SK-N-SH treated with all-trans-retinoic acid at 6 μM for 48 hours (cell line): Measurements from ENCODE around the gene ZMYND11.

Experiments
- ATAC-seq: fragments of 200-7000 bp; cut with Tn5 transposase; 3 replicates; pipeline ENCODE4 v1.9.1; 2020; ENCODE audit warnings: mild to moderate bottlenecking, moderate library complexity
- ARNTL ChIP-seq: fragments of 450-650 bp; formaldehyde crosslinking; IDR thresholded peaks from 2 replicates; pipeline ENCODE4 v1.5.0; 2020; ENCODE audit warnings: low read depth, mild to moderate bottlenecking, moderate library complexity, borderline replicate concordance
- BACH2 ChIP-seq: fragments of 250-450 bp; sonication (Bioruptor Pico); IDR thresholded peaks from 2 replicates; pipeline ENCODE4 v1.9.0; 2021; ENCODE audit warnings: mild to moderate bottlenecking, borderline replicate concordance
- CSRNP3 ChIP-seq: fragments of 250-450 bp; sonication (Bioruptor Pico); IDR thresholded peaks from 2 replicates; pipeline ENCODE4 v1.5.1; 2021; ENCODE audit warnings: mild to moderate bottlenecking, moderate library complexity
- ESRRG ChIP-seq: fragments of 250-450 bp; sonication (Bioruptor Pico); IDR thresholded peaks from 2 replicates; pipeline ENCODE4 v1.6.1; 2021; ENCODE audit warnings: mild to moderate bottlenecking
- GLIS3 ChIP-seq: fragments of 250-450 bp; sonication (Bioruptor Pico); IDR thresholded peaks from 2 replicates; pipeline ENCODE4 v1.5.0; 2020; ENCODE audit warnings: mild to moderate bottlenecking, moderate library complexity
- ISL1 ChIP-seq: fragments of 250-450 bp; sonication (Bioruptor Pico); IDR thresholded peaks from 2 replicates; pipeline ENCODE4 v2.1.2; 2022; ENCODE audit warnings: mild to moderate bottlenecking, moderate library complexity
- OSR1 ChIP-seq: fragments of 250-450 bp; sonication (Bioruptor Pico); IDR thresholded peaks from 2 replicates; pipeline ENCODE4 v1.8.0; 2022; ENCODE audit warnings: moderate library complexity, mild to moderate bottlenecking, inconsistent platforms
- PATZ1 ChIP-seq: fragments of 250-450 bp; sonication (Bioruptor Pico); IDR thresholded peaks from 2 replicates; pipeline ENCODE4 v1.8.0; 2020; ENCODE audit warnings: mild to moderate bottlenecking, moderate library complexity, borderline replicate concordance
- PPARA ChIP-seq: fragments of 250-450 bp; sonication (Bioruptor Pico); IDR thresholded peaks from 2 replicates; pipeline ENCODE4 v1.5.0; 2020; ENCODE audit warnings: mild to moderate bottlenecking, borderline replicate concordance
- RARB ChIP-seq: fragments of 250-450 bp; sonication (Bioruptor Pico); IDR thresholded peaks from 2 replicates; pipeline ENCODE4 v1.8.0; 2021; ENCODE audit warnings: mild to moderate bottlenecking, moderate library complexity
- SNAI2 ChIP-seq: fragments of 250-450 bp; sonication (Bioruptor Pico); IDR thresholded peaks from 2 replicates; pipeline ENCODE4 v1.5.0; 2020; ENCODE audit warnings: mild to moderate bottlenecking, moderate library complexity
- TCF4 ChIP-seq: fragments of 250-450 bp; sonication (Bioruptor Pico); IDR thresholded peaks from 2 replicates; pipeline ENCODE4 v1.8.0; 2021; ENCODE audit warnings: mild to moderate bottlenecking, moderate library complexity, borderline replicate concordance
- TSHZ2 ChIP-seq: fragments of 250-450 bp; sonication (Bioruptor Pico); IDR thresholded peaks from 2 replicates; pipeline ENCODE4 v1.5.0; 2020; ENCODE audit warnings: mild to moderate bottlenecking, moderate library complexity
- ZC3H10 ChIP-seq: fragments of 250-450 bp; sonication (Bioruptor Pico); IDR thresholded peaks from 2 replicates; pipeline ENCODE4 v1.5.1; 2021; ENCODE audit warnings: mild to moderate bottlenecking, moderate library complexity
- ZFP3 ChIP-seq: fragments of 250-450 bp; sonication (Bioruptor Pico); IDR thresholded peaks from 2 replicates; pipeline ENCODE4 v1.5.0; 2020; ENCODE audit warnings: mild to moderate bottlenecking, moderate library complexity
- ZFP30 ChIP-seq: fragments of 450-650 bp; formaldehyde crosslinking; IDR thresholded peaks from 2 replicates; pipeline ENCODE4 v1.5.0; 2022; ENCODE audit warnings: mild to moderate bottlenecking, moderate library complexity
- ZNF565 ChIP-seq: fragments of 450-650 bp; formaldehyde crosslinking; conservative IDR thresholded peaks from 2 replicates; pipeline ENCODE4 v1.5.0; 2020; ENCODE audit warnings: low read depth, mild to moderate bottlenecking, moderate library complexity
- ZNF70 ChIP-seq: fragments of 450-650 bp; formaldehyde crosslinking; IDR thresholded peaks from 2 replicates; pipeline ENCODE4 v1.5.0; 2020; ENCODE audit warnings: mild to moderate bottlenecking, moderate library complexity
- ZNF8 ChIP-seq: fragments of 450-650 bp; formaldehyde crosslinking; IDR thresholded peaks from 2 replicates; pipeline ENCODE4 v1.5.0; 2020; ENCODE audit warnings: mild to moderate bottlenecking, moderate library complexity
- TF ChIP-seq, protein P1 (sequence below): fragments of 250-450 bp; sonication (Bioruptor Pico); IDR thresholded peaks from 2 replicates; pipeline ENCODE4 v1.5.1; 2020; ENCODE audit warnings: low read depth, mild to moderate bottlenecking, moderate library complexity

ZMYND11 gene

GRCh38 chr10:274866-275265 is 139.6 kb downstream of the ZMYND11 start:
- ATAC-seq = no peak
- TF ChIP-seq ZNF70 (CRISPR knock-in tag) (no peak), TCF4 (CRISPR knock-in tag) (no peak), RARB (no peak), ZFP3 (no peak), ESRRG (CRISPR knock-in tag) (no peak)

- ATAC-seq = no peak
- TF ChIP-seq BACH2 (no peak), CSRNP3 (CRISPR knock-in tag) (no peak), ESRRG (CRISPR knock-in tag) (no peak), TCF4 (CRISPR knock-in tag) (no peak), ISL1 (CRISPR knock-in tag) (no peak)
- TF ChIP-seq, protein P1, sequence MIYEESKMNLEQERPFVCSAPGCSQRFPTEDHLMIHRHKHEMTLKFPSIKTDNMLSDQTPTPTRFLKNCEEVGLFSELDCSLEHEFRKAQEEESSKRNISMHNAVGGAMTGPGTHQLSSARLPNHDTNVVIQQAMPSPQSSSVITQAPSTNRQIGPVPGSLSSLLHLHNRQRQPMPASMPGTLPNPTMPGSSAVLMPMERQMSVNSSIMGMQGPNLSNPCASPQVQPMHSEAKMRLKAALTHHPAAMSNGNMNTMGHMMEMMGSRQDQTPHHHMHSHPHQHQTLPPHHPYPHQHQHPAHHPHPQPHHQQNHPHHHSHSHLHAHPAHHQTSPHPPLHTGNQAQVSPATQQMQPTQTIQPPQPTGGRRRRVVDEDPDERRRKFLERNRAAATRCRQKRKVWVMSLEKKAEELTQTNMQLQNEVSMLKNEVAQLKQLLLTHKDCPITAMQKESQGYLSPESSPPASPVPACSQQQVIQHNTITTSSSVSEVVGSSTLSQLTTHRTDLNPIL (CRISPR knock-in tag) = no peak
Observed at GRCh38 chr10:275680-276079, 140.4 kb downstream of the ZMYND11 start.

- TF ChIP-seq TCF4 (CRISPR knock-in tag) = no peak
- no peak for TF ChIP-seq PATZ1
- TF ChIP-seq, protein P1 (CRISPR knock-in tag) = no peak
- TF ChIP-seq CSRNP3 (CRISPR knock-in tag) = no peak
- TF ChIP-seq ISL1 (CRISPR knock-in tag) = no peak
- no peak for TF ChIP-seq RARB
- TF ChIP-seq SNAI2 (CRISPR knock-in tag) = no peak
- TF ChIP-seq ESRRG (CRISPR knock-in tag) = no peak
- no peak for TF ChIP-seq OSR1 (CRISPR knock-in tag)
- TF ChIP-seq BACH2 = no peak
- no peak for ATAC-seq
Observed at GRCh38 chr10:277963-278362, 142.7 kb downstream of the ZMYND11 start.

GRCh38 chr10:278707-279106 is 143.5 kb downstream of the ZMYND11 start:
- ATAC-seq = no peak
- no peak for TF ChIP-seq PPARA (CRISPR knock-in tag)
- TF ChIP-seq ZFP30 (CRISPR knock-in tag) = no peak
- no peak for TF ChIP-seq GLIS3
- TF ChIP-seq ZNF70 (CRISPR knock-in tag) = no peak
- TF ChIP-seq, protein P1 (CRISPR knock-in tag) = no peak
- no peak for TF ChIP-seq ARNTL (CRISPR knock-in tag)
- TF ChIP-seq RARB = no peak
- no peak for TF ChIP-seq ZNF565 (CRISPR knock-in tag)
- TF ChIP-seq ZC3H10 (CRISPR knock-in tag) = no peak
- TF ChIP-seq TSHZ2 (CRISPR knock-in tag) = no peak
- TF ChIP-seq SNAI2 (CRISPR knock-in tag) = no peak
- no peak for TF ChIP-seq ZNF8 (CRISPR knock-in tag)
- no peak for TF ChIP-seq ZFP3
- no peak for TF ChIP-seq PATZ1
- TF ChIP-seq CSRNP3 (CRISPR knock-in tag) = no peak
- TF ChIP-seq ISL1 (CRISPR knock-in tag) = no peak
